ENCODE results near the gene PPARA. TPM values are rescaled to one million over a fixed set of nuclear protein-coding genes. Genes with fewer than 3 reads are reported as not detected.

The PPARA gene
- total RNA-seq, 1 donor from 2014 or later = 1.8 TPM

DNA sequence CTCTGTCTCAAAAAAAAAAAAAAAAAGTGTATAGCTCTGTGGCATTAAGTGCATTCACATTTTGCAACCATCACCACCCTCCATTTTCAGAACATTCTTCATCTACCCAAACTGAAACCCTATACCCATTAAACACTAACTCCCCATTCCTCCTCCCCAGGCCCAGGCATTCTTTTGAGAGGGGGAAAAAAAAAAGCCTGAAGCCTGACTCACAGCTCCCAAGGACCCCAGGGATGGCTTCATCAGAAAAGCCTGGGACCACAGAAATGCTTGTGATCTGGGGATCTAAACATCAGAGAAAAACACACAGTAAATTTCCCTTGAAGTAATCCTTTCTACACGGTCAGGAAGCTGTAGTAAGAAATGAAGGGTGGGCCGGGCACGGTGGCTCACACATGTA is 135.7 kb downstream of the PPARA start:
- H3K27me3 Mint-ChIP-seq (ENCODE audit: unreplicated experiment) = no peaks in the 10 kb centered on the region
- H3K9me3 Mint-ChIP-seq (ENCODE audit: unreplicated experiment) = peaks cover 5% of the 10 kb centered on the region
- TF ChIP-seq, protein P1, sequence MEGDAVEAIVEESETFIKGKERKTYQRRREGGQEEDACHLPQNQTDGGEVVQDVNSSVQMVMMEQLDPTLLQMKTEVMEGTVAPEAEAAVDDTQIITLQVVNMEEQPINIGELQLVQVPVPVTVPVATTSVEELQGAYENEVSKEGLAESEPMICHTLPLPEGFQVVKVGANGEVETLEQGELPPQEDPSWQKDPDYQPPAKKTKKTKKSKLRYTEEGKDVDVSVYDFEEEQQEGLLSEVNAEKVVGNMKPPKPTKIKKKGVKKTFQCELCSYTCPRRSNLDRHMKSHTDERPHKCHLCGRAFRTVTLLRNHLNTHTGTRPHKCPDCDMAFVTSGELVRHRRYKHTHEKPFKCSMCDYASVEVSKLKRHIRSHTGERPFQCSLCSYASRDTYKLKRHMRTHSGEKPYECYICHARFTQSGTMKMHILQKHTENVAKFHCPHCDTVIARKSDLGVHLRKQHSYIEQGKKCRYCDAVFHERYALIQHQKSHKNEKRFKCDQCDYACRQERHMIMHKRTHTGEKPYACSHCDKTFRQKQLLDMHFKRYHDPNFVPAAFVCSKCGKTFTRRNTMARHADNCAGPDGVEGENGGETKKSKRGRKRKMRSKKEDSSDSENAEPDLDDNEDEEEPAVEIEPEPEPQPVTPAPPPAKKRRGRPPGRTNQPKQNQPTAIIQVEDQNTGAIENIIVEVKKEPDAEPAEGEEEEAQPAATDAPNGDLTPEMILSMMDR (IDR thresholded peaks at IDR 0.05; ENCODE audit: partially characterized antibody, unreplicated experiment) = no peak
- H3K36me3 Mint-ChIP-seq (ENCODE audit: unreplicated experiment) = peaks cover 3% of the 10 kb centered on the region
- H3K4me3 Mint-ChIP-seq (ENCODE audit: unreplicated experiment) = no peak overlapping the region
- DNase-seq = no peak
- H3K4me1 Mint-ChIP-seq (ENCODE audit: low read depth, unreplicated experiment) = no peaks in the 10 kb centered on the region
- H3K27ac Mint-ChIP-seq (ENCODE audit: unreplicated experiment) = no peak overlapping the region

DNA sequence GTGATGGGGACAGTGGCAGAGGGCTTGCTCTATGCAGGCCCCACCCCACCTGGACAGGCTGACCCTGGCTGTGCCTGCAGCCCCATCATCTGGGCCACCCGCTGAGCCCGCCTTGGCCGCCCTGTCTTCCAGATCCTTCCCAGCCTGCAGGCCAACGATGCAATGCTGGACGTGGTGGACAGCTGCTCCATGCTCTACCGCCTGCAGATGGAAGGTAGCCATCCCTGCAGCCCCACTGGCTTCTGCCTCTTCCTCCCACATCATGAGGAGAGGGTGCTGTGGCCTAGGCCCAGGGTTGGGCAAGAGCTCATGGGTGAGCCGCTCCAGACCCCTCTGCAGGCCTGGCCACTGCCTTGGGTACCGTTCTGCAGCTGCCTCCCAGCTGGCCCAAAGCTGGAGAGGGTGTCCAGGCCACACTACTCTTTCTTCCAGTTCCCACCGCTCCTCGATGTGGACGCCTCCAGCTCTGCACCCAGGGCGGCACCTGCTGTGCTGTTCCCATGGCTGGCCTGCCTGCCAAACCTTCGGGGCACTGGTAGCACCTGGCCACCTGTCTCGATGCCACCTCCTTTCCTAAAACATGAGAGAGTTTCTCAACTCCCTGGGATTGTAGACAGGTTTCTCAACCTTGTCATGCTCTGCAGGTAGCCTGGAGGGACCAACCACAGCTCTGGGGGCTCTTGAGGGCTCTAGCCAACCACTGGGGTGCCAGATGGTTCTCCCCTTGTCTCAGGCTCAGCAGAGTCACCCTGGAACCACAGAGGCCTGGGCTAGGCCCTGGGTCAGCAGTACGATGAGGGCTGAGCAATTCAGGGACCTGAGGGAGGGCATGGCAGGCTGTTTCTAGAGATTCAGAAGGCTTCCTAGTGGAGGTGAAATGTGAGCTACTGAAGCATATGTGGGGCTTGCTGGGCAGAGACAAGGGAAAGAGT is 136.9 kb downstream of the PPARA start:
- no peak for DNase-seq
- Mint-ChIP-seq H3K4me1 (ENCODE audit: low read depth, unreplicated experiment) (no peaks in the 10 kb centered on the region), H3K36me3 (ENCODE audit: unreplicated experiment) (peaks cover 3% of the 10 kb centered on the region), H3K27me3 (ENCODE audit: unreplicated experiment) (no peaks in the 10 kb centered on the region), H3K4me3 (ENCODE audit: unreplicated experiment) (no peak overlapping the region), H3K9me3 (ENCODE audit: unreplicated experiment) (peaks cover 1% of the 10 kb centered on the region), H3K27ac (ENCODE audit: unreplicated experiment) (no peak overlapping the region)
- TF ChIP-seq, protein P1 (IDR thresholded peaks at IDR 0.05; ENCODE audit: partially characterized antibody, unreplicated experiment) = no peak

DNA sequence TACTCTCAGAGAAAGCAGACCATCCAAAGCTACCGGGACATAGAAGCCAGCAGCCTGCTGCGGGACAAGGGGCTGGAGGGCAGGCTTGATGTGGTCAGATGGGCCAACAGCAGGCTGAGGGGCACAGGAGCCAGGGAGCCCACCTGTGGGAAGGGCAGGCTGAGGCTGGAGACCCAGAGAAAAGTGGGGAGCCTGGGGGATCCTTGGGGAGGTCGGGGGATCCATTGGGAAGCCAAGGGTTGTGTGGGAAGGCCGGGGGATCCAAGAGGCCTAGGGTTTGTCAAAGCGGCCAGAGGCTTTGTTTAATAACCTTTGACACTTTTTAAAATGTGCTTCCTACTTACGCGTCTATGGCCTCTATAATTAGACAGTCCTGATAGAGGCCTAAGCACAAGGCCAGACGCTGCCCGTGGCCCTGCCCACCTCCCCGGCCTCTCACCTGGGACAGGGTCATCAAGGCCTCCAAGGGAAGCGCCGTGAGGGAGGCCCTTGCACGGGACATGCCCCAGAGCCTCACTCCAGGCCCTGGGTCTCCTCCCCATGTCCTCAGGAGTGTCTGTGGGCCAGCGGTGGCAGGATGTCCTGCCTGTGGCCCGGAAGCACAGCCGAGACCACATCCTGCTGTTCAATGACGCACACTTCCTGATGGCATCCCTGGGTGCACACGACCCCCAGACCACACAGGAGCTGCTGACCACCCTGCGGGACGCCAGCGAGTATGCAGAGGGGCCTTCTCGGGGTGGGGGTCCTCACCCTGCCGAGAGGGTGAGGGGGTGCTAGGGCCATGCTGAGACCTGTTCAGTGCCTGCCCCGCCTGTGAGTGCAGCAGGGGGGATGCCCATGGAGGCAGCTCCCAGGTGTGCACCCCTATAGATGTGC is 137.8 kb downstream of the PPARA start:
- peaks cover 3% of the 10 kb centered on the region for H3K4me1 Mint-ChIP-seq (ENCODE audit: low read depth, unreplicated experiment)
- no peak overlapping the region for H3K27ac Mint-ChIP-seq (ENCODE audit: unreplicated experiment)
- DNase-seq = no peak
- no peaks in the 10 kb centered on the region for H3K27me3 Mint-ChIP-seq (ENCODE audit: unreplicated experiment)
- TF ChIP-seq, protein P1 (IDR thresholded peaks at IDR 0.05; ENCODE audit: partially characterized antibody, unreplicated experiment) = no peak
- H3K4me3 Mint-ChIP-seq (ENCODE audit: unreplicated experiment) = no peak overlapping the region
- H3K9me3 Mint-ChIP-seq (ENCODE audit: unreplicated experiment) = peaks cover 1% of the 10 kb centered on the region
- H3K36me3 Mint-ChIP-seq (ENCODE audit: unreplicated experiment) = peaks cover 3% of the 10 kb centered on the region

DNA sequence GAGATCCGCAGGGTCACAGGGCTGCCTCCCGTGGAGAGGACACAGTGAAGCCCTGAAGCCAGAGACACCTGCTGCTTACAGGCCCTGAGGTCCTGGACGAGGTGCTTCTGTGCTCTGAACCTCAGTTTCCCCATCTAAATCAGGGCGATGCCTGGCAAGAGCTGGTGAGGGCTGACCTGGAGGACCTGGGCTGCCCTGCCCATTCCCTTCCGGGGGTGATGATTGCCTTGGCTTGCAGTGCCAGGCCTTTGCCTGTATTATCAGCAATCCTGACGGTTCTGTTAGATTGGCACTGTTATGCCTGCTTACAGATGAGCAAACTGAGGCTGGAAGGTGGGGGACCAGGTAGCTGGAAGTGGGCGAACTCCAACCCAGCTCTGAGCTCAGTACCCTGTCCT is 138.5 kb downstream of the PPARA start:
- peaks cover 8% of the 10 kb centered on the region for H3K9me3 Mint-ChIP-seq (ENCODE audit: unreplicated experiment)
- no peaks in the 10 kb centered on the region for H3K27me3 Mint-ChIP-seq (ENCODE audit: unreplicated experiment)
- H3K4me1 Mint-ChIP-seq (ENCODE audit: low read depth, unreplicated experiment) = peaks cover 10% of the 10 kb centered on the region
- no peak overlapping the region for H3K27ac Mint-ChIP-seq (ENCODE audit: unreplicated experiment)
- TF ChIP-seq, protein P1 (IDR thresholded peaks at IDR 0.05; ENCODE audit: partially characterized antibody, unreplicated experiment) = no peak
- no peak for DNase-seq
- no peak overlapping the region for H3K4me3 Mint-ChIP-seq (ENCODE audit: unreplicated experiment)
- H3K36me3 Mint-ChIP-seq (ENCODE audit: unreplicated experiment) = peaks cover 3% of the 10 kb centered on the region
